GM23338 (cell line): ENCODE results near the gene F11R.

Experiments used
- CREB1 ChIP-seq: fragments of 250-450 bp; sonication (Bioruptor Pico); IDR thresholded peaks from 2 replicates; pipeline ENCODE4 v1.5.0; 2020; ENCODE audit warnings: low read depth, mild to moderate bottlenecking, moderate library complexity
- CTCF ChIP-seq, 2 experiments: fragments of 200-600 bp in 1 of 2; sonication (generic) in 1 of 2; conservative IDR thresholded peaks; 2 replicates each; pipeline versions ENCODE4 v1.5.1 to v1.6.1; 2016 to 2017; ENCODE audit warnings: antibody characterized with exemption in 2 of 2, low read depth in 2 of 2, mild to moderate bottlenecking in 2 of 2, moderate library complexity in 1 of 2
- EZH2 ChIP-seq: fragments of 200-600 bp; sonication (generic); IDR thresholded peaks from one replicate; pipeline ENCODE4 v1.8.0; 2017; ENCODE audit warnings: antibody characterized with exemption, mild to moderate bottlenecking, low read depth; ENCODE audit not compliant: unreplicated experiment
- POLR2AphosphoS5 ChIP-seq: IDR thresholded peaks from 2 replicates; pipeline ENCODE4 v1.6.1; 2016; ENCODE audit warnings: antibody characterized with exemption, low read depth
- REST ChIP-seq: IDR thresholded peaks from one replicate; pipeline ENCODE4 v1.6.1; 2018; ENCODE audit warnings: antibody characterized with exemption; ENCODE audit not compliant: unreplicated experiment

- TF ChIP-seq CTCF (conservative IDR thresholded peaks at IDR 0.05; ENCODE audit: low read depth in 2 of 2) (no peak), EZH2 (no peak), POLR2AphosphoS5 (no peak), CREB1 (CRISPR knock-in tag) (no peak), REST (no peak)
Observed at GRCh38 chr1:161033751-161034150, 12.8 kb upstream of the F11R start.
